ENCODE measurements around the gene MYO1G. TPM values are rescaled to one million over a fixed set of nuclear protein-coding genes. Genes with fewer than 3 reads are reported as not detected.

MYO1G gene
- total RNA-seq, 1 experiment from 2014 or later, result 0.41 TPM

GRCh38 chr7:44960011-44960580 lies 18.7 kb downstream of the MYO1G start:
- no peak overlapping the region for H3K27ac ChIP-seq (ENCODE audit: low read length)
- in situ Hi-C loops (cut with HindIII; ENCODE audit: low pct_unique_long_range_greater_than_20kb, low sequenced_read_pairs), result no loop called here
- TF ChIP-seq CTCF (IDR thresholded peaks at IDR 0.05) (no peak), SIN3A (IDR thresholded peaks at IDR 0.05; ENCODE audit: borderline replicate concordance, insufficient read depth, low read depth, low read length) (no peak), TCF7L2 (IDR thresholded peaks at IDR 0.05; ENCODE audit: low read depth, low read length) (no peak), REST (IDR thresholded peaks at IDR 0.05; ENCODE audit: insufficient read depth in 1 of 2, low read depth in 2 of 2, low read length in 1 of 2) (no peak), POLR2AphosphoS5 (IDR thresholded peaks at IDR 0.05; ENCODE audit: low read depth, low read length) (no peak)
- ChIA-PET POLR2A (no interaction called here), CTCF (no interaction called here)
- H3K9me3 ChIP-seq (ENCODE audit: control insufficient read depth, insufficient read depth, low read depth, low read length), result no peaks in the 10 kb centered on the region
- peaks cover 3% of the 10 kb centered on the region; the same call in 1 of the 2 replicates for H3K4me1 ChIP-seq (ENCODE audit: control insufficient read depth, insufficient read depth, low read length)
- no peak for DNase-seq (ENCODE audit: low read depth, low spot score)
- H3K27me3 ChIP-seq (ENCODE audit: control insufficient read depth, insufficient read depth, low read length), result no peaks in the 10 kb centered on the region
- no TSS peak for BruUV-seq (replicated peaks)
- no peak for ATAC-seq
- no peak overlapping the region for H3K4me3 ChIP-seq (ENCODE audit: low read depth in 2 of 2, low read length in 2 of 2)
- intact Hi-C loops (cut with micrococcal nuclease; ENCODE audit: unreplicated experiment), result loop anchor here (5.0 kb wide), 1 partner anchor 103 kb away; no protein-coding TSS in a partner anchor
- H3K36me3 ChIP-seq (ENCODE audit: control insufficient read depth, insufficient read depth, low read length), result no peaks in the 10 kb centered on the region

GRCh38 chr7:44959433-44959951 lies 19.3 kb downstream of the MYO1G start:
- H3K4me1 ChIP-seq (ENCODE audit: control insufficient read depth, insufficient read depth, low read length), result peaks cover 3% of the 10 kb centered on the region; the same call in 1 of the 2 replicates
- no peaks in the 10 kb centered on the region for H3K36me3 ChIP-seq (ENCODE audit: control insufficient read depth, insufficient read depth, low read length)
- no peak overlapping the region for H3K27ac ChIP-seq (ENCODE audit: low read length)
- ChIA-PET CTCF (no interaction called here), POLR2A (no interaction called here)
- BruUV-seq (replicated peaks), result no TSS peak
- in situ Hi-C loops (cut with HindIII; ENCODE audit: low pct_unique_long_range_greater_than_20kb, low sequenced_read_pairs), result no loop called here
- H3K9me3 ChIP-seq (ENCODE audit: control insufficient read depth, insufficient read depth, low read depth, low read length), result no peaks in the 10 kb centered on the region
- no peak for TF ChIP-seq POLR2AphosphoS5 (IDR thresholded peaks at IDR 0.05; ENCODE audit: low read depth, low read length)
- TF ChIP-seq REST (IDR thresholded peaks at IDR 0.05; ENCODE audit: insufficient read depth in 1 of 2, low read depth in 2 of 2, low read length in 1 of 2), result no peak
- no peak for DNase-seq (ENCODE audit: low read depth, low spot score)
- no peak for ATAC-seq
- intact Hi-C loops (cut with micrococcal nuclease; ENCODE audit: unreplicated experiment), result no loop called here
- H3K27me3 ChIP-seq (ENCODE audit: control insufficient read depth, insufficient read depth, low read length), result no peaks in the 10 kb centered on the region
- no peak overlapping the region for H3K4me3 ChIP-seq (ENCODE audit: low read depth in 2 of 2, low read length in 2 of 2)
